Cardiac muscle cell (in vitro differentiated cells and primary cell): ENCODE data around the gene MLXIPL. TPM values are rescaled to one million over a fixed set of nuclear protein-coding genes. Genes with fewer than 3 reads are reported as not detected.

Experiments
- DNase-seq, 2 donors: peaks; one replicate each; pipeline versions ENCODE4 v3.0.0 to v3.0.0-alpha.2; 2010 to 2017; ENCODE audit warnings: low read depth in 1 of 2, low spot score in 1 of 2
- H3K27ac ChIP-seq: fragments of 200-600 bp; sonication (generic); 2 replicates; pipeline ENCODE4 v1.5.1; 2016
- H3K27me3 ChIP-seq: fragments of 200-600 bp; sonication (generic); 2 replicates; pipeline ENCODE4 v1.6.0; 2016; ENCODE audit warnings: control low read depth
- H3K36me3 ChIP-seq: fragments of 200-600 bp; sonication (generic); 2 replicates; pipeline ENCODE4 v1.5.1; 2016; ENCODE audit warnings: control low read depth
- H3K4me1 ChIP-seq: fragments of 200-600 bp; sonication (generic); 2 replicates; pipeline ENCODE4 v1.8.1; 2017; ENCODE audit warnings: low read depth, mild to moderate bottlenecking, mixed run types
- H3K4me3 ChIP-seq: fragments of 200-600 bp; sonication (generic); 2 replicates; pipeline ENCODE4 v1.5.1; 2016; ENCODE audit warnings: mild to moderate bottlenecking
- H3K9me3 ChIP-seq: fragments of 200-600 bp; sonication (generic); 2 replicates; pipeline ENCODE4 v1.5.1; 2017; ENCODE audit warnings: low read depth, mild to moderate bottlenecking, control low read depth
- CTCF ChIP-seq: IDR thresholded peaks from 2 replicates; pipeline ENCODE4 v1.5.1; 2012; ENCODE audit warnings: low read depth, mild to moderate bottlenecking, low read length
- polyA plus RNA-seq: library from polyadenylated mRNA; unstranded; fragments of >200 nt; fragmentation: Nextera tagmentation; extraction: Ambion mirVana; gene quantifications from 2 replicates; pipeline ENCODE4 v1.2.1, GENCODE V29; 2016
- total RNA-seq: library from RNA; depleted of rRNA; stranded (reverse); fragments of >200 nt; gene quantifications from 2 replicates; pipeline ENCODE4 v1.2.3, GENCODE V29; 2016

The MLXIPL gene
- total and polyA plus RNA-seq, 2 experiments from 2014 or later, result 1.2 to 1.8 TPM

- no peaks in the 10 kb centered on the region for H3K4me1 ChIP-seq
Measured at GRCh38 chr7:73605601-73606220, 18.6 kb downstream of the MLXIPL start.

GRCh38 chr7:73602721-73603651, 21.3 kb downstream of the MLXIPL start:
- Histone ChIP-seq H3K4me3 (no peak overlapping the region), H3K9me3 (no peaks in the 10 kb centered on the region), H3K27me3 (no peaks in the 10 kb centered on the region), H3K27ac (no peak overlapping the region), H3K4me1 (no peaks in the 10 kb centered on the region), H3K36me3 (no peaks in the 10 kb centered on the region)
- TF ChIP-seq CTCF, result no peak
- no peak for DNase-seq

More at GRCh38 chr7:73605601-73606220, 18.6 kb downstream of the MLXIPL start:
- H3K27me3 ChIP-seq, result no peaks in the 10 kb centered on the region
- DNase-seq, result peak in 1 of 2 donors; percentile 36
- H3K36me3 ChIP-seq, result no peaks in the 10 kb centered on the region
- H3K9me3 ChIP-seq, result no peaks in the 10 kb centered on the region
- no peak for TF ChIP-seq CTCF
- H3K4me3 ChIP-seq, result no peak overlapping the region
- no peak overlapping the region for H3K27ac ChIP-seq

- Histone ChIP-seq H3K27ac (no peak overlapping the region), H3K9me3 (no peaks in the 10 kb centered on the region), H3K27me3 (no peaks in the 10 kb centered on the region), H3K36me3 (no peaks in the 10 kb centered on the region), H3K4me1 (no peaks in the 10 kb centered on the region), H3K4me3 (no peak overlapping the region)
- DNase-seq, result no peak
- TF ChIP-seq CTCF, result no peak
Measured at GRCh38 chr7:73599916-73600315, 24.4 kb downstream of the MLXIPL start.

DNA sequence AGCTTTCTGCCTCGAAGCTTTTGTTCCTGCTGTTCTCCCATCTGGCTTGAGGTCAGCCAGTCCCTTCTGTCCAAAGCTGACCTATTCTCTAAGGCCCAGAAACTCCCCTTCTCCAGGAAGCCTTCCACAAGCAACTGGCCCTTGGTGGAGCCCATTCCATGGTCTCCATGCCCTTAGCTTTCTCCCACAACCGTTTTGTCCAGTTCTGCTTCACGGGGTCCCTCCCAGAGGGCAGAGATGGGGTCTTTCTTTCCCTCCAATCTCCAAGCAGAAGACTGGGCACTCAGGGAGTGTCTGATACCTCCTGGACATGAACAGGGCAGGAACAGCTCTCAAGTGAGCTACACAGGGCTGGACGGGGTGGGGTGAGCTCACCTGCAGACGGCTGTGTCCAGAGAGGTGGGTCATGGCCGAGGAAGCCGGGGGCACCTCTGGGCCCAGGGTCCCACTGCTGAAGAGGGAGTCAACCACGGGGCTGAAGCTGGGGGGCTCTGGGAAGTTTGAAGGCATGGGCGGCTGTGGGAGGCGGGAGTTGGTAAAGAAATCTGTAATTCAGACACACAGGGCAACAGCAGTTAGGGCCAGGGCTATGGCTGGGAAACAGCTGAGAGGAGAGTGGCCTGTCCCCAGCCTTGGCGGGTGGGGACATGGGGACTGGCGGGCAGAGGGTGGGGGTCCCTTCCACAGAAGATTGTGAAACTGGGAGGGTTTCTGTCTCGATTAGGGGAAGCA, 25.0 kb downstream of the MLXIPL start:
- Histone ChIP-seq H3K4me1 (no peaks in the 10 kb centered on the region), H3K27me3 (no peaks in the 10 kb centered on the region), H3K4me3 (no peak overlapping the region), H3K36me3 (no peaks in the 10 kb centered on the region), H3K27ac (no peak overlapping the region), H3K9me3 (no peaks in the 10 kb centered on the region)
- no peak for DNase-seq
- no peak for TF ChIP-seq CTCF

DNA sequence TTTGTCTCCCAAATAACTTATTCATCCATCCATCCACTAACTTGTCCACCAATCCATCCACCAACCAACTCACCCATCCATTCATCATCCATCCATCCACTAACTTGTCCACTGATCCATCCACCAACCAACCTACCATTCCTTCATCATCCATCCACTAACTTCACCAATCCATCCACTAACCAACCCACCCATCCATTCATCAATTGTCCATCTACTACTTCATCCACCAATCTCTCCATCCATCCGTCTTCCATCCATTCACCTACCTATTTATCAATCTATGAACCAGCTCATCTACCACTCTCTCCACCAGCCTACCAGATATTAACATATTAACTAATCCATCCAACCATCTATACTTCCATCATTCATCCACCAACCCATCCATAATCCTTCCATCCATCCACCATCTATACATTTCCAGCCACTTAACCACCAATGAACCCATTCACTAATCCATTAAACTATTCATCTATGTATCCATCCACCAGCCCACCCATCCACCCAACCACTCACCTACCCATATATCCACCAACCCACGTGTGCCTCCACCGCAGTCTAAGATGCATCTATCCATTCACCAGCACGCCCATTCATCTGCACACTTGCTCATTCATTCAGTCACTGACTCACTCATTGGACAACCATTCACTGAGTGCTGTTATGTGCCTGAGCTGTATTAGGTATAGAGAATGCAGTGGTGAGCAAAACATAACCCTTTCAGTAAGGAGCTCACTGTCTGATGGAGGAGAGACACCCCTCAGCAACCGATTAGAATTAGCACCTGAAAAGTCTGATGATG, 26.1 kb downstream of the MLXIPL start:
- Histone ChIP-seq H3K27ac (no peak overlapping the region), H3K4me1 (no peaks in the 10 kb centered on the region), H3K9me3 (no peaks in the 10 kb centered on the region), H3K4me3 (no peak overlapping the region), H3K27me3 (no peaks in the 10 kb centered on the region), H3K36me3 (no peaks in the 10 kb centered on the region)
- no peak for DNase-seq
- TF ChIP-seq CTCF, result no peak
